WERI-Rb-1 (cell line): ENCODE results near the gene CEMP1.

Experiments
- DNase-seq: peaks from one replicate; pipeline ENCODE4 v3.0.0-alpha.2; 2020
- H3K27ac ChIP-seq: fragments of 250-450 bp; sonication (Bioruptor Pico); 2 replicates; pipeline ENCODE4 v1.5.1; 2020; ENCODE audit warnings: mild to moderate bottlenecking, moderate library complexity
- H3K27me3 ChIP-seq: fragments of 250-450 bp; sonication (Bioruptor Pico); 2 replicates; pipeline ENCODE4 v1.5.1; 2021; ENCODE audit warnings: mild to moderate bottlenecking, low read depth, moderate library complexity; ENCODE audit not compliant: insufficient read depth, severe bottlenecking
- H3K36me3 ChIP-seq: fragments of 250-450 bp; sonication (Bioruptor Pico); 2 replicates; pipeline ENCODE4 v1.5.1; 2020; ENCODE audit warnings: mild to moderate bottlenecking, moderate library complexity
- H3K4me3 ChIP-seq: 2 replicates; pipeline ENCODE4 v1.5.1; 2011; ENCODE audit warnings: low read depth, mild to moderate bottlenecking, control low read depth, low read length
- H3K9me3 ChIP-seq: fragments of 250-450 bp; sonication (Bioruptor Pico); 2 replicates; pipeline ENCODE4 v1.5.1; 2021; ENCODE audit warnings: mild to moderate bottlenecking, moderate library complexity; ENCODE audit not compliant: severe bottlenecking
- TF ChIP-seq, protein P1 (sequence below): IDR thresholded peaks from 2 replicates; pipeline ENCODE4 v1.5.1; 2011; ENCODE audit warnings: low read depth, mild to moderate bottlenecking, control low read depth, inconsistent platforms, low read length

The CEMP1 gene

DNA sequence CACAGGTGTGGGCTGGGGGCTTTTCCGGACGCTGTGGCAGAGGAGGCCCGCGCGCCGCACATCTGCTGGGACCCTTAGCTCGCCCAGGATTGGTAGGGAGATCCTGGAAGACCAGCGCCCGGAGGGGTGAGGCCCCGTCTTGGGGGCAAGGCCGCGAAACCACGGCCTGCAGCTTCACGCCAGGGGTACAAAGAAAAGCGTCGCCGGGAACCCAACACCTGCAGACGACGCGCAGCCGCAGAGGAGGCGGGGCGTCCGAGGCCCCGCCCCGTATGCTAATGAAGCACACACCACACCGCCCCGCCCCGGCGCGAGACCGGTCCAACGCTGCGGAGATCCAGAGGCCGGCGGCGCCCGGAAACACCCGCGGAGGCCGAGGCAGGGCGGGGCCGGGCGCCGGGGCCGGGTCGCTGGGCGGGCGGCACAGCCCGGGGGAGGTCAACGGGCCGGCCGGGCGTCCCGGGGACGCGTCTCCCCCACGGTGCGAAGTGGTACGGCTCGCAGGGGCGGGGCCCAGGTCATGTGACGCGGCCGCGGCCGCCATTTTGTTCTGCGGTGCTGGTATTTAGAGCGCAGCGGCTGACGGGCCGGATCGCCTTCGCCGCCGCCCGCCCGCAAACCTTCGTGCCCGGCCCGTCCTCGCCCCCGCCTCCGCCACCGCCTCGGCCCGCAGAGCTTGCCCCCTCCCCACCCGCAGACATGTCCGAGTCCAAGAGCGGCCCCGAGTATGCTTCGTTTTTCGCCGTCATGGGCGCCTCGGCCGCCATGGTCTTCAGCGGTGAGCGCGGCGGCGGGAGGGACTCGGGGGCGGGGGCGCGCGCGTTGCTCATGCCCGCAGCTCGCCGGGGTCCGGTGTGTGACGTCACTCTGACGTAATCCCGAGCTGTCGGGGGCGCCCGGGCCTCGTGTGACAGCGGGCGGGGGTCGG, 17.5 kb downstream of the CEMP1 start, which contains the start of gene ATP6V0C:
TSS of gene ATP6V0C (plus strand) at position 548 of the 928 bp plus-strand sequence. CDS start at position 700, 152 bp downstream.
- TF ChIP-seq, protein P1, sequence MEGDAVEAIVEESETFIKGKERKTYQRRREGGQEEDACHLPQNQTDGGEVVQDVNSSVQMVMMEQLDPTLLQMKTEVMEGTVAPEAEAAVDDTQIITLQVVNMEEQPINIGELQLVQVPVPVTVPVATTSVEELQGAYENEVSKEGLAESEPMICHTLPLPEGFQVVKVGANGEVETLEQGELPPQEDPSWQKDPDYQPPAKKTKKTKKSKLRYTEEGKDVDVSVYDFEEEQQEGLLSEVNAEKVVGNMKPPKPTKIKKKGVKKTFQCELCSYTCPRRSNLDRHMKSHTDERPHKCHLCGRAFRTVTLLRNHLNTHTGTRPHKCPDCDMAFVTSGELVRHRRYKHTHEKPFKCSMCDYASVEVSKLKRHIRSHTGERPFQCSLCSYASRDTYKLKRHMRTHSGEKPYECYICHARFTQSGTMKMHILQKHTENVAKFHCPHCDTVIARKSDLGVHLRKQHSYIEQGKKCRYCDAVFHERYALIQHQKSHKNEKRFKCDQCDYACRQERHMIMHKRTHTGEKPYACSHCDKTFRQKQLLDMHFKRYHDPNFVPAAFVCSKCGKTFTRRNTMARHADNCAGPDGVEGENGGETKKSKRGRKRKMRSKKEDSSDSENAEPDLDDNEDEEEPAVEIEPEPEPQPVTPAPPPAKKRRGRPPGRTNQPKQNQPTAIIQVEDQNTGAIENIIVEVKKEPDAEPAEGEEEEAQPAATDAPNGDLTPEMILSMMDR, result no peak
- H3K4me3 ChIP-seq, result peak within 1 kb of the TSS; percentile 73
- H3K27ac ChIP-seq, result peak within 1 kb of the TSS; percentile 92
- no peaks in the 10 kb centered on the region for H3K9me3 ChIP-seq
- peaks cover 21% of the 10 kb centered on the region for H3K36me3 ChIP-seq
- peak; percentile 92 for DNase-seq
- no peaks in the 10 kb centered on the region for H3K27me3 ChIP-seq

DNA sequence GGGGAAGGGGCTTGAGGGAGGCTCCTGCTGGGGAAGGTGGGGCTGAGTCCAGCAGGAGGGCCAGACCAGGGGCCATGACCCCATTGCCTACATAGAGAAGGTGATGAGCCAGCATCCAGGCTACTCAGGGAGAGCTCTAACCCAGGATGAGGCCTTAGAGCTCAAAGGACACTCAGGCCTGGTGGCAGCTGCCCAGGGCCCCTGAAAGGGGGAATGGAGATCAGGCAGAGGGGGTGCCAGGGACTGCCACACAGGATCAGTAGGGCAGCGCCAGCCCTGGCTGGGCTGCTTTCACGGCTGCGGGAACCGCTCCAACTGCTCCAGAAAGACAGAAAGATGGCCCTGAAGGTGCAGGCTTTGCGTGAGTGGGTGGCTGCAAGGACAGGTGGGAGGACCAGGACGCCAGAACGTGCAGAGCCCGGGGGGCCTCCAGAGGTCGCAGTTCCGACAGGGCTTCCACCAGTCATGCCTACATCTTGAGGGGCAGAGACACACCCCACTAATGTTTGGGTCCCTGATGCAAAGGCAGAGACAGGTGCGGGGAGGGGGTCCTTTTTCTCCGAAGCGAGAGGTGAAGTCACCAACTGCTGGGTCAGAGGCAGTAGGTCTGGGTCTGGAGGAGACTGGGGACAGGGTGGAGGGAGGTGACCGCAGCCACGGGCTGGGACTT, 18.3 kb downstream of the CEMP1 start:
- Histone ChIP-seq H3K4me3 (peak overlapping the region; percentile 73), H3K27ac (peak overlapping the region; percentile 92), H3K27me3 (no peaks in the 10 kb centered on the region), H3K36me3 (peaks cover 17% of the 10 kb centered on the region), H3K9me3 (no peaks in the 10 kb centered on the region)
- TF ChIP-seq, protein P1, result peak; percentile 59
- peak; percentile 61 for DNase-seq

DNA sequence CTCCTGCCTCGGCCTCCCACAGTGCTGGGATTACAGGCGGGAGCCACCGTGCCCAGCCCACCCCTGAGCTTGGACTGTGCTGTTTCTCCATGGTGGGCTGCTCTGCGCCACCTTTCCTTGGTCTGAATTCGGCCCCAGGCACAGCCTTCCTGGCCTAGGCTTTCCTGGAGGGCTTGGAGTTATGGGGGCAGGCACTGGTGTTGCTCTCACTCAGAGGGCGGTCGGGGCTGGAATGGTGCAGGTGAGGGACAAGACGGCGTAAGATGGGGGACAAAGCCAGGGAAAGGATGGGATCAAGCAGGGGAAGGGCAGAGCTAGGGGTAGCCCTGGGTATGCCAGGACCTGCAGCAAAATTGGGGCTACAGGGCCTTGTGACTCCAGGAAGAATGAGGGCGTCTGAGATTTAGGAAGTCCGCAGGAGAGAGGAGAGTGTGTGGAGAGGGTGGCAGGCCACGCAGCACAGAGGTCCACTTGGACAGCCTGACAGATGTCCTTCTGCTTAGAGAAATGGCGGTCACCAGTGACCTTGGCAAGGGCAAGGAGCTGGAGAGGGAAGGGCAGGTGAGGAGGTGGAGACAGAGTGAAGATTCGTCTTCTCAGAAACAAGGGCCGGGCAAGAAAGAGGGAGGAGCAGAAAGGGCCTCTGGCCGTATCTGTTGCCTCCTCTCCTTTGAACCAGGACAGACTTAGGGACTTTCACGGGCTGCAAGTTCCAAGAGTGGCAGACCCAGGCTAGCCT, 19.0 kb downstream of the CEMP1 start:
- H3K27ac ChIP-seq, result peak overlapping the region; percentile 92
- no peak overlapping the region for H3K4me3 ChIP-seq
- H3K9me3 ChIP-seq, result no peaks in the 10 kb centered on the region
- no peaks in the 10 kb centered on the region for H3K27me3 ChIP-seq
- TF ChIP-seq, protein P1, result no peak
- no peak for DNase-seq
- peaks cover 10% of the 10 kb centered on the region for H3K36me3 ChIP-seq

DNA sequence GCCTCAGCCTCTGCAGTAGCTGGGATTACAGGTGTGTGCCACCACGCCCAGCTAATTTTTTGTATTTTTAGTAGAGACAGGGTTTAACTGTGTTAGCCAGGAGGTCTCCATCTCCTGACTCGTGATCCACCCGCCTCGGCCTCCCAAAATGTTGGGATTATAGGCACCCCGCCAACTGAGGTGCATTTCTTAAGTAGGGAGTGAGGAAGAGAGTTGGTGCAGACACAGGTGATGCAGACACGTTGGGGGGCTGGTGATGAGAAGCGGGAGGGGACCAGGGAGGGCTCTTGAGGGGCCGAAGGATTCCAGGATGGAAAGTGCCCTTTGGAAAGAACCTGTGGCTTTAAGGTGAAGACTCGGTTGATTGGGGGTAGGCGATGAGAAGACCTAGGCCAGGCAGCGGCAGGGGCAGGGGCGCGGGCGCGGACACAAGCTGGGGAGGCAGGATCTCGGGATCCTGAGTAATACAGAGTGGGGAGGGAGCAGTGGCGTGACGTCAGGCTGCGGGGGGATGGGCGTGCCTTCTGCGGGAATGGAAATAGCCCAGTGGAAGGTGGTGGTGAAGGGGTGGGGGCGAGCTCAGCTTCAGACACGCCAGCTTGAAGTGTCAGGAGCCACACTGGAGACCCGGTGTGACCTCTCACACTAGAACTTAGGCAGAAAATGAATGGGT, 19.9 kb downstream of the CEMP1 start:
- Histone ChIP-seq H3K27ac (peak overlapping the region; percentile 92), H3K36me3 (0 out of 2 replicates have a peak, but pooled peaks cover under 1% of the 10 kb centered on the region), H3K27me3 (no peaks in the 10 kb centered on the region), H3K9me3 (no peaks in the 10 kb centered on the region), H3K4me3 (no peak overlapping the region)
- peak; percentile 89 for DNase-seq
- TF ChIP-seq, protein P1, result no peak

DNA sequence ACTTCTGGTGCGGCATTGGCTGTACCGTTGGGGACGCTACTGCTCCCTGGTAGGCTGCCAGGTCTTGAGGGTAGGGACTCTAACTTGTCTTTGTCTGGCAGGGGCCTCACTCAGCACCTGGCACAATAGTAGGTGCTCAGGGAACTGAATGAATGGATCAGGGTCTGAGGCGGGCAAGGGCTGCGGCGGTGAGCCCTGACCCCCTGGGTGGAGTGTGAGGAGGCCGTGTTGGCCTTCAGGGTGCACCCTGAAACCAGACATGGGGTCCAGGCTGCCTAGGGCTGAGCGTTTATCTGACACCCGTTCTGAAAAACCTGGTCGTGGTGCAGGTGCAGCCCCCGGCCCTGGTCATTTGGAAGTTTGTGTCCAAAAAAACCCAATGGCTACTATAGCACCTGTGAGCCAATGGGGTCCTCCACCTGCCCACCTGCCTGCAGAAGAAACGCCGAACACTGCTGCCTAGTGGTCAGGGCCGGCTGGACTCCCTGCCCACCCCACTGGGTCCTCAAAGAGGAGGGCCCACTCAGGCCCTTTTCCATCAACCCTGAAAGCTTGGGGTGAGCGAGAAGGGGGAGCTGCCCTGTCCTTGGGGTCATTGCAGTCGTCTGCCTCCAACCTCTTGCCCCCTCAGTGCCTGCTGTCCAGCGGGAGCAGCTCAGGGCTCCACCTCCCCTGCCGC, 22.3 kb downstream of the CEMP1 start:
- TF ChIP-seq, protein P1, result no peak
- no peak for DNase-seq
- Histone ChIP-seq H3K9me3 (no peaks in the 10 kb centered on the region), H3K27me3 (no peaks in the 10 kb centered on the region), H3K36me3 (no peaks in the 10 kb centered on the region), H3K4me3 (no peak overlapping the region), H3K27ac (no peak overlapping the region)
